AG20443 (cell line): ENCODE results near the gene DRD2.

Experiments used
- DNase-seq: peaks from one replicate; pipeline ENCODE4 v3.0.0; 2012; ENCODE audit warnings: low spot score, mixed read lengths

Gene DRD2

GRCh38 chr11:113484223-113484622, 9.0 kb upstream of the DRD2 start:
- no peak for DNase-seq

DNA sequence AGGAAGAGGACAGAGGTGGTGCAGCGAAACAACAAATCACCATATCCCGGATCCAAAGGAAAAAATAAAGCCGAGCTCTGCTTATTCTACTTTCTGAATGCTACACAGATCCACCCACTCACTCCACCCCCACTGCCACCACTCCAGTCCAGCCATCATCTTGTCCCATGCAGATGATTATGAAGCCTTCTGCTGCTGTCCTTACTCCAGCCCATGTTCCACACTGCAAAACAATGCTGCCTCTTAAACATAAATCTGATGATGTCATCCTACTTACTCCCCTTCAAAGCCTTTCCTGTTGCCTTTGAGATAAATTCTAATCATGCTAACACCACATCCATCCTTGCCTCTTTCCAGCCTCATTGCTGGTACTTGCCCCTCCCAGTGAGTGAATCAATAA, 6.5 kb upstream of the DRD2 start:
- DNase-seq, result no peak

DNA sequence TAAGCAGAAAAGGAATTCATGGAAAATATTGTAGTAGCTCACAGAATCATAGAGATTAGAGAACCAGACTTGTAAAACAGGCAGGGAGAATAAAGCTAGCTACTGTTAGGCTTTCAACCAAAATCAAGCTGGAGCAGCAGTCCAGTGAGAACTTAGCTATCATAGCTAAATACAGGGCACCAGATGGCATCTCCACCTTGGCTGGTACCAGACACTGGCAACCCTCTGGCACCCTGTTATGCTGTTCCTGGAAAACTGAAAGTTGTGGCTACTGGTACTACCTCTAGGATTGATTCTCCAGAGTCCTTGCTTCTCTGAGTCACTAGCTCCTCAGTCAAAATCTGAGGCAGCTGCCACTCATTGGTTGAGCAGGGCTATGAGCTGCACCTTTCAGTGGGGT, 6.0 kb upstream of the DRD2 start:
- no peak for DNase-seq

GRCh38 chr11:113477321-113477720, 2.1 kb upstream of the DRD2 start:
- no peak for DNase-seq

- DNase-seq, result no peak
Measured at GRCh38 chr11:113476553-113476952, 1.4 kb upstream of the DRD2 start.

DNA sequence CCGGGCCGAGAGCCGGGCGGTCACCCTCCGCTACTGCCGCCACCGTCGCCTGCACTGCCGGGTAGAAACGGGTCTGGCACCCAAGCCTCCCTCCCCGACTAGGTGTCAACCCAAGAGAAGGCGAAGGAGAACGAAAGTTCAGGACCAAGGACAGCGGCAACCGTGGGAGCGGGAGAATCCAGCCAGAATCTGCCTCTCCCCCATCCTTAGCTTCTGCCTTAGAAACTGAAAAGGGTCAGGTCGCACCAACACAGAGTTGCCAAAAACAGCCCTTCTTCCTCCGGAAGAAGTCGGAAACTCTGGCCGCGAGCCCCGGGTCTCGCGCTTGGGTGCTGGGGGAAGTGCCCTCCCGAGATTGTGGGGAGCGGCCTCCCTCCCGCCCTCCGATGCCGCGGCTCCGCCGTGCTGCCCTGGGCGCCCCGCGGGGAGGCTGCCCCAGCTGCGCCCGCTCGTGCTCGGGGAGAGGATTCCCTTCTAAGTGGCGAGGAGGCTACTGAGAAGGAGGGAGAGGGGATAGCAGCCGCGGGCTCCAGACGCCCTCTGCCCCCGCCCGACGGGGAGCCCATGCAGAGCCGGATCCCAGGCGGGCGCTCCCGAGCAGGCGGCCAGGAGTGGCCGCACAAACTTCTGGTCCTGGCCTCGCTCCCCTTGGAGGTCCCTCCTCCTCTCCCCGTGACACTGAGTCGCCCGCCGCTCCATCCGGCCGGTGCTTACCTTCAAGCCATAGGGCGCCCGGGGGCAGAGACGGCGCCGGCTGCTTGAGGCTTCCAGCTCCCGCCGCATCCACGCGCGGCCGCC, 637 bp downstream of the DRD2 start:
- DNase-seq, result peak; percentile 89

- no peak for DNase-seq
Measured at GRCh38 chr11:113473983-113474361, 1.2 kb downstream of the DRD2 start.

GRCh38 chr11:113472471-113472870, 2.7 kb downstream of the DRD2 start:
- DNase-seq, result no peak

DNA sequence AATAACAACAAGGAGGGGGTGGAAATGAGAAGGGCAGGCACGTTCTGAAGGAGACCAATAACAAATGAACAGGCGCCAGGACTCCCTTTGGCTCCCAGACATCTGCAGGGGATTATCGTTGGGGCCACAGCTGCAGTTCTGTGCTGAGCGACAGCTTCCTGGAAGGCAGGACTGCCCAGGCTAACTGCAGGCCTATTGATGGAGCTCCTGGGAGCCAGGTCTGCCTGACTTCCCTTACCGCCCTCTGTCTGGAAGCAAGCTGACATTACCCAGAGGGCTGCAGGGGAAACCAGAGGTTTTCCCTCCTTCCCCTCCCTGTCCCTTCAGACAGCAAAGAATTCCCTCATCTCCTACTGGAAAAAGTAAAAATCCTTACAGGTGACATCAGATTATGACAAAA, 5.0 kb downstream of the DRD2 start:
- no peak for DNase-seq

DNA sequence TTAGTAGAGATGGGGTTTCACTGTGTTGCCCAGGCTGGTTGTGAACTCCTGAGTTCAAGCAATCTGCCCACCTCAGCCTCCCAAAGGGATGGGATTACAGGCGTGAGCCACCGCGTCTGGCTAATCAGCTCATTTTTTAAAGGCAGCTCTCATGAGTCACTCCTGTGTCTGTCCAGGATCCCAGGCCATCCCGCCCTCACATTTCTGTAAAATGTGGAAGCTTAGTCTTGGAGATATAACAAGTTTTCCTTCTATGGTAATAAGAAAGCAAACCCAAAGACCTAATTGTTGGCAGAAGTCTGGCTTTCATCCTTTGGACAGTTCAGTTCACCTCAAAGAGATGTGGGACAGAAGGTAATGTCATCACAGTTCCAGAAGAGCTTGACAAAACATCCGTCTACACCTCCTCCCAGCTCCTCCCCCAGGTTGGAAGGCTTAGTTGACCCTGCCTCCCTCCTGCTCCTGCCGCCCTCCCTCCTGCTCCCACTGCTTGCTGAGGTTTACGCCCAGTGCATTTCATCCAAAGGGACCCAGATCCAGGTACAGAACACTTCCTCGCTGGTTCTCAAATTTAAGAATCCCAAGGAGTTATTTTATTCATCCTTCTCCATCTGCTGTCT, 6.4 kb downstream of the DRD2 start:
- no peak for DNase-seq

DNA sequence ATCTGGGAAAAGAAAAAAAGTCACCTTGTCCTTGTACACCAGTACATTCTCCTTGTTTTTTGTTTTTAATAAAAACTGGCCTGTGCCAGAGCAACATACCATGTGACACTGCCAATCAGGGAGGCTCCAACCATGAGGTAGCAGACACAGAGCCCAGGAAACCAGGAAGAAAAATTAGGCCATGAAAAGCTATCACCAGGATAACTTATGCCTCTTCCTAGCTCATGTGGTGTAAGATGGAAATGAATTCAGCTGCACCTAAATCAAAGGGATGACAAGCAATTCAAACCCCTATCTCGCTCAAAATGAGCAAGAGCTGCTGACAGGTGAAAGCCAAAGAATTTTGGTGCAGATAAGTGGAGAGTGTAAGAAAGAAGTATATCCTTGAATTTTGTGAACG, 7.7 kb downstream of the DRD2 start:
- no peak for DNase-seq

GRCh38 chr11:113465786-113466185, 9.4 kb downstream of the DRD2 start:
- DNase-seq, result no peak

GRCh38 chr11:113464416-113464815, 10.8 kb downstream of the DRD2 start:
- DNase-seq, result no peak

DNA sequence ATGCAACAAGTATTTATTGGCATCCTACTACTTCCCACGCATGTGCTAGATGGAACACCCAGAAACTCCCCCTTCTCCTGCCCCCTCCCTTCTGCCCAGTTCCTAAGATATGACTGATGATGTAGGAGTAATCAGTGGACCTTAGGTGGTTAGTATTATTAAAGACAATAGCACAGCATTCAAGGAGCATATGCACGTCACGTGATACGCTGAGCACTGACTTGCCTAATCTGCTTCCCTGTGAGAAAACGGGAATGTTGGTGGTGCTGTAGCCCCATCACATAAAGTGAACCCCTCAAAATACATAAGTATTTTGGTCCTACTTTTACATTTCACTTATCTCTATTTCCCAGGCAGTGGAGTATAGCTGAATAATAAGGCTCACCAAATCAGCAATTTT, 12.4 kb downstream of the DRD2 start:
- DNase-seq, result no peak

DNA sequence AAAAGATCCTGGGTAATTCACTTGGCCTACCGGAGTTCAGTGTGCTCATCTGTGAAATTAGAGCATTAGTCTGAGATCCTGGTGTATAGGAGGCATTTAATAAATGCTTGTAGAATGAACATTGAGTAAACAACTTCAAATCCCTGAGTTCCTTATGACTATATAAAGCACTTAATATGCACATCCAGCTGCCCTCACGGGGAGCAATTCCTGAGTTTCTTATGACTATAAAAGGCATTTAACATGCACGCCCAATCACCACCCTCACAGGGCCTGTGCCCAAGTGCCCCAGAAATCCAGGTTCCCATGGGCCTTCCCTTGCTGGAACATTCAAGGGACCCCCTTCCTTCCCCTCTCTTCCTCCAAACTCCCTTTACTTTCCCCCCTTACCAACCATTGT, 13.6 kb downstream of the DRD2 start:
- no peak for DNase-seq

GRCh38 chr11:113460469-113460868, 14.7 kb downstream of the DRD2 start:
- DNase-seq, result no peak

GRCh38 chr11:113458189-113458588, 17.0 kb downstream of the DRD2 start:
- no peak for DNase-seq

DNA sequence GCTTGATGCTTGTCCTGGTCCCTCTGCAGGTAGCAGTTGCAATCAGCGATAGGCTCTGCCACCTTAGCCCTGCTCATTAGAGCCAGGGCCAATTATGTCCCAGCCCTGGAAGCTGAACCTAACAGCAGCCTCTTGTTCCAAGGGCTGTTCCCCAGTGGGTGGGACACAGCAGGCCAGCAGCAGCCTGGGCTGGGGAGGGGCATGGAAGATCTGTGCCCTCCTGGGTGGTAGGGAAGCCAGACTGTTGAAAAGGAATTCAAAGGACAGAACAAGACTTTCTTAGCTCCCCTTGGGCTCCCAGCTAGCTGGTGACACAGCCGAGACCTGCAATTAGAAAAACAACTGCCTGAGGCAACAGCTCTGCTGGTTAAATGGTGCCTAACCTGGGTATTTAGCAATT, 17.4 kb downstream of the DRD2 start:
- DNase-seq, result no peak

GRCh38 chr11:113454455-113454854, 20.7 kb downstream of the DRD2 start:
- DNase-seq, result no peak

DNA sequence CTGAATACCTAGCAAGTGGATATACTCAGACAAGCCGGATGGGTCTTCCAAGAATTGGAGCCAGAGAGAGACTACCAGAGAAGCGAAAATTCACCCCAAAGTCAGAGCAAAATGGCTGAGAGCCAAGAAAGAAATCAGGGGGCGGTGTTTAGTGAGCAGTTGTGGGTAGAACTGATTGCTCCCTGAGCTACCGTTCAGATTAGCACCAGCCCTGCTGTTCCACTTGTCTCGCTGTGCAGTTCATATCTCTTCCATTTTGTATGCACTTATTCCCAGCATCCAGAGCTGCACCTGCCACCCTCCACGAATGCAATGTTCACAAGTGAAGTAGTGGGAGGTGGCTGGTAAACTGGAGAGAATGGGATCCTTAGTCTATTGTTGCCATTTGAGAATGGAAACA, 25.5 kb downstream of the DRD2 start:
- DNase-seq, result no peak

DNA sequence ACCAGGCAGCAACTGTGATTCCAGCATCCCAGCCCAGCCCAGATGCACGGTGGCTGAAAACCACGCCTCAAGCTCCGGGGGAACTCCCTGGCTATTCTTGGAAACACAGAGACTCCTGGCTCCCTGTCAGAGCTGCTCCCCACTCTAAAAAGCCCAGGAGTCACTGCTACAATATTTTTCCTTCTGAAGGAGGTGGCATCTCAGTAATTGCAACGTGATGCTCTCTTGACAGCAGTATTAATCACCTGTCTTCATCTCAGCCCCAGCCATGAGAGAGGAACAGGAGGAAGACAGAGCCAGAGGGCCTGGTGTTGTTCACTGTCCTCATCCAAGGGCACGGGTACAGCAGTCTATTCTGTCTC, 26.9 kb downstream of the DRD2 start:
- no peak for DNase-seq

- peak; percentile 70 for DNase-seq
Measured at GRCh38 chr11:113447621-113448315, 27.4 kb downstream of the DRD2 start.

GRCh38 chr11:113446938-113447337, 28.3 kb downstream of the DRD2 start:
- DNase-seq, result no peak
